IPS-11a (cell line): ENCODE results near the gene ITGB1BP2.
"Not testable (repeated sequence)": the region's sequence is repeated elsewhere in the genome, so short reads cannot be mapped to it uniquely, and the experiment has no call there.

Experiments
- H3K4me3 ChIP-seq: one replicate; pipeline ENCODE4 v1.5.1; 2013; ENCODE audit warnings: low read depth, low read length, control low read depth

Gene ITGB1BP2

DNA sequence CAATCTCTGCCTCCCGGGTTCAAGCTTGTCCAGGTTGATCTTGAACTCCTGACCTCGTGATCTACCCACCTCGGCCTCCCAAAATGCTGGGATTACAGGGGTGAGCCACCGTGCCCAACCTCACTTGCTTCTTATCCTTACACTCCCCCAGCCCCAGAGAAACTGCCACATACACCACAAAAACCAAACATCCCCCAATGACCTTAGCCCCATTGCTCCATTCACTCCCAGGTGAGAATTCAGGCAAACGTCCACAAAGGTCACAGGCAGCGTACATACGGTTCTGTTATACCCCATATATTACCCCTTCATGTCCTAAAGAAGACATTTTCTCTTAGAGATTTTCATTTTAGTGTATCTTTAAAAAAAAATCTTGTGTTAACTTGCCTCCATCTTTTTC is 1.1 kb upstream of the ITGB1BP2 start:
- H3K4me3 ChIP-seq = not testable (repeated sequence)

GRCh38 chrX:71302461-71303213 is 1.1 kb downstream of the ITGB1BP2 start:
- H3K4me3 ChIP-seq = no peak overlapping the region

- no peak overlapping the region for H3K4me3 ChIP-seq
Measured at GRCh38 chrX:71304561-71304960, 3.0 kb downstream of the ITGB1BP2 start.

DNA sequence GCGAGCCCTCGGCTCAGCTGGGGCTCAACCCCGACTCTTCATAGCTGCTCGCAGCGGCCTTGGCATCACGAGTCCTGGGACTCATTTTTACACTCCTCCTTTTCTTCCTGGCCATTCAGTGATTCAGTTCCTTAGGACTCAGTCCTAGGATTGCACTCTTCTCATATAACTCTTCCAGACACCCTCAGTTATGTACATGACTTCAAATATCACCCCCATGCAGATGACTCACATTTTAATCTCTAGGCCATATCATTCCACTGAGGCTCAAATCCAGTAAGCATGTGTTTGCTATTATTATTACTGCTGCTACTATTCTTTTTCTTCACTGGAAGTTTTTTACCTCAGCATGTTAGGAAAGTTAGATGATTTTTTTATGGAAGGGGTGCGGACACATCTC is 14.4 kb downstream of the ITGB1BP2 start:
- no peak overlapping the region for H3K4me3 ChIP-seq

- not testable (repeated sequence) for H3K4me3 ChIP-seq
Measured at GRCh38 chrX:71316959-71317358, 15.4 kb downstream of the ITGB1BP2 start.

DNA sequence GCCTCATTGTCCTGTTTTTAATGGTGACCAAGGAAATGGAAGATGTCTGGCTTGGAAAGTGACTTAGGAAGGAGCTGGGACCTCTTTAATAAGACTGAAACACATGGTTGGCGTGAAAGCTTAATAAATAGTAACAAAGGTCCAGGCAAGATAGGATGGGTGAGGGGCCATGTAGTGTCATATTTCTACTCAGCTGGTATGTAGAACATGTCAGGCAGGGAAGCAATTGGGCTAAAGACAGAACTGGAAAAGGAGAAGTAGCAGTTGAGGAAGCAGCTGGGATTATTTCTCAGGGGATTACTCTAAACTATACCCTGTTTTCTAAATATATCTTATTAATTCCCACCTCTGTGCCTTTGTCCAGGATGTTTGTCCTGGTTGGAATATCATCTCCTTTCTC is 18.6 kb downstream of the ITGB1BP2 start:
- no peak overlapping the region for H3K4me3 ChIP-seq

- no peak overlapping the region for H3K4me3 ChIP-seq
Measured at GRCh38 chrX:71321731-71322130, 20.2 kb downstream of the ITGB1BP2 start.

GRCh38 chrX:71324452-71324851 is 22.9 kb downstream of the ITGB1BP2 start:
- H3K4me3 ChIP-seq = not testable (repeated sequence)

DNA sequence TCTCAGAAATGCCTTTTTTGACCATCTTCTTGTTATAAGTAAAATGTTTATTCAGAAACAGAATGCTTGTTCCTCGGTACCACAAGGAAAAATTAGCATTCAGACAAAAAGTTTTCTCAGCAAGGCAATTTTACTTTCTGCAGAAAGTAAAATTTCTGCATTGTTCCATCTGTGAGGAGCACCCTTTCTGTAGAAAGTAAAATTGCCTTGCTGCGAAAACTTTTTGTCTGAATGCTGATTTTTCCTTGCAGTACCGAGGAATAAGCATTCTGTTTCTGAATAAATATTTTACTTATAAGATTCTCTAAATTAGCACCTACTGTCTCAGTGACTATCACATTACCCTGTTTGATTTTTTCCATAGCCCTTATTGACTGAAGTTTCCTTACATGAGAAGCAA is 24.8 kb downstream of the ITGB1BP2 start:
- H3K4me3 ChIP-seq = no peak overlapping the region

- H3K4me3 ChIP-seq = not testable (repeated sequence)
Measured at GRCh38 chrX:71349151-71349665, 47.7 kb downstream of the ITGB1BP2 start.

DNA sequence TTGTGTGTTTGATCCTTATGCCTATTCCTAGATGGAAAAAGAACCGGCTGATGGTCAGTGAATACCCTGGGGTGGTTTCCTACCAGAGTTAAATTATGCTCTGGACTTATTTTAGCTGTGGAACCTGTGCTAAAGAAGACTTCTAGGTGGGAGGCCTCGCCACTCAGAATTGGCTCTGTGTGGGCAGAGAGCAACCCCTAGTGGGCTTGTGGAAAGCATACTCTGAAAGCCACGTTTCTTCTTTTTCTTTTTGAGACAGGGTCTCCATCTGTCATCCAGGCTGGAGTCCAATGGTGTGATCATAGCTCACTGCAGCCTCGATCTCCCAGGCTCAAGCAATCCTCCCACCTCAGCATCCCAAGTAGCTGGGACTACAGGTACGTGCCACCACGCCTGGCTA is 48.3 kb downstream of the ITGB1BP2 start:
- H3K4me3 ChIP-seq = not testable (repeated sequence)

GRCh38 chrX:71352439-71352838 is 50.9 kb downstream of the ITGB1BP2 start:
- H3K4me3 ChIP-seq = not testable (repeated sequence)
